ENCODE data around the gene PAX7.

DNA sequence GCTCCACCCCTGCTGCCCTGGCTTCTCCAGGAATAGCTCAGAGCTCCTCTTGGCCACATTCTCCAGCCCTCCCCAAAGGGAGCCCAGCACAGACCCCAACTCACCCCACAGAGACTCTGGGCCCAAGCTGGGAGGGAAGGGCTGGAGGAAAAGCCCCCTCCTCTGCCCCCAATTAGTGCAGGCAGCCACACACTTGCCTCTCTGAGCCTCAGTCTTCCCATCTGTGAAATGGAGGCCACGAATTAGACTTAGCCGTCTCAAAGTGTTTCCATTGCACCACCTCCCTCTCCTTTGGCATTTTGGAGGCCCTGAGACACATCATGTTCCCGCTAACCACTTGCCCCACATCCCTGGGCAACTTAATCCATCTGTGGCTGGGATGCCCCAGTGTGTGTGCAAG, 108.0 kb downstream of the PAX7 start:
- no peak for TF ChIP-seq CTCF (IDR thresholded peaks at IDR 0.05)
- TF ChIP-seq POLR2A (IDR thresholded peaks at IDR 0.05) = no peak

All from heart left ventricle (tissue), 13 donors.